NCI-H510A treated with DMSO at 0.1 percent for 48 hours (cell line): ENCODE measurements around the gene PATL1.
"Not testable (repeated sequence)": the region's sequence is repeated elsewhere in the genome, so short reads cannot be mapped to it uniquely, and the experiment has no call there.

Source experiments
- DNase-seq: peaks from one replicate; lab custom pipeline; 2025; lab: John Stamatoyannopoulos, UW

Gene PATL1, protein sequence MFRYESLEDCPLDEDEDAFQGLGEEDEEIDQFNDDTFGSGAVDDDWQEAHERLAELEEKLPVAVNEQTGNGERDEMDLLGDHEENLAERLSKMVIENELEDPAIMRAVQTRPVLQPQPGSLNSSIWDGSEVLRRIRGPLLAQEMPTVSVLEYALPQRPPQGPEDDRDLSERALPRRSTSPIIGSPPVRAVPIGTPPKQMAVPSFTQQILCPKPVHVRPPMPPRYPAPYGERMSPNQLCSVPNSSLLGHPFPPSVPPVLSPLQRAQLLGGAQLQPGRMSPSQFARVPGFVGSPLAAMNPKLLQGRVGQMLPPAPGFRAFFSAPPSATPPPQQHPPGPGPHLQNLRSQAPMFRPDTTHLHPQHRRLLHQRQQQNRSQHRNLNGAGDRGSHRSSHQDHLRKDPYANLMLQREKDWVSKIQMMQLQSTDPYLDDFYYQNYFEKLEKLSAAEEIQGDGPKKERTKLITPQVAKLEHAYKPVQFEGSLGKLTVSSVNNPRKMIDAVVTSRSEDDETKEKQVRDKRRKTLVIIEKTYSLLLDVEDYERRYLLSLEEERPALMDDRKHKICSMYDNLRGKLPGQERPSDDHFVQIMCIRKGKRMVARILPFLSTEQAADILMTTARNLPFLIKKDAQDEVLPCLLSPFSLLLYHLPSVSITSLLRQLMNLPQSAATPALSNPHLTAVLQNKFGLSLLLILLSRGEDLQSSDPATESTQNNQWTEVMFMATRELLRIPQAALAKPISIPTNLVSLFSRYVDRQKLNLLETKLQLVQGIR

DNA sequence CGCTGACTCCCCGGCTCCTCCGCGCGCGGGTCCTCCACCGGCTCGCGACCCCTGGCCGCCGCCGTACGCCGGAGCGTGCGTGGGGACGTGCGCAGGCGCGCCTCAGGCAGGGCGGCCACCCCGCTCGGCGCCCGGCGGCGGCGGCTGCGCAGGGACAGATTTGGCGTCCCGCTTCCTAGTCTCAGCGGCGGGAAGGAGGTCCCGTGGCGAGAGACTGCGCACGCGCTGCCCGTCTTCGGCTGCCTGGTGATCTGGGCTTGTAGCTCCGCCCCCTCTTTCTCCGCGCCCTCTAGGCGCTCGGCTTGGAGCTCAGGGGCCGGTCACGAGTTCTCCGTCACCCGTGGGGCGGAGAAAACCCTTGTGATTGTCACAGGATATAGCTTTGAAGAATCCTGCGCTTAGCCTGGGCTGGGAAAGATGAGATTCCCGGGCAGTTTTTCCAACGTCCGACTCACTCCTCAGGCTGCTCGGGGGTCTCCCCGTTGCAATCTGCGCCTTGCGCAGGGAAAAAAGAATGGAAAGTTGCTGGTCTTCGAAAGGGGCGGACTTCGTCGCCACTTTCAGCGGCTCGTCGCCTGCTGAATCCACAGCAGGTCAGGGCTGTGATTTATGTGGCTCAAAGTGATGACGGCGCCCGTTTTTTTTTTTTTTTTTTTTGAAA, at the start of gene PATL1:
Gene PATL1 (minus strand): TSS at position 88 of the 661 bp plus-strand sequence. CDS start 142 bp downstream, outside the sequence.
- peak; percentile 93 for DNase-seq

DNA sequence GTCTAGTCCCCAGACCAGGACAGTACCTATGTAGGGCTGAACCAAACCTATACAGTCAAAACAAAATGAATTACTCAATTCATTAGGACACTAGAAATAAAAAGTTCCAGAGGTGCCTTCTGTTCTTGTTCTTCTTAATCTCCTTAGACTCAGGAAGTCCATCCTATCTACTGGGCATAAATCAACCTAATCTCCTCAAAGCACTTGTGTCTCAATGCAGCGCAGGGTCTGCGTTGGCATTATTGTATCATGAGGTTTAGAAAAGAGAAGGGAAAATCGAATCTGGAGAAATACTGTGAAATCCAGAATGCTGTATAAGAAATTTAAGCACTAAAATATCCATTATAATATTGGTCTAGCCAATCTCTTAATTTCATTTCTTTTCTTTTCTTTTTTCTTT, 47.2 kb upstream of the PATL1 start:
- DNase-seq = no peak

DNA sequence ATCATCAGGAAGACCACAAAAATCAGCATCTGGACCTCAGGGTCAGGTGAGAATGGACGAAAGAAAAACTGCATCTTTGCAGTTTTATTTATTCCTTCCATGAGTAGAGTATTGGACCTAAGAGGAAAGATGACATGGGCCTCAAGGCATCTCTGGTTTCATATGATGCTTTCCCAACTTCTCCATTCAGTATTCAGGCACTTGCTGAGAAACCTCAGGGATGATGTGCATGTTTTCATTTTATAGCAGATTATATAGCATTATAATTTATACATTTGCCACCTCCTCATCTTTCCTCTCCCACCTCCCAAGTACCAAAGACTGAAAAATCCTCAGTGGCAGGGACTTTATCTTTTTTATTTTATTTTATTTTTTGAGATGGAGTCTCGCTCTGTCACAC, 44.9 kb upstream of the PATL1 start, which contains the start of gene OR10V1:
Gene OR10V1 (minus strand): TSS at position 101 of the 400 bp plus-strand sequence. CDS start 0 bp downstream, at position 101.
- DNase-seq = no peak

DNA sequence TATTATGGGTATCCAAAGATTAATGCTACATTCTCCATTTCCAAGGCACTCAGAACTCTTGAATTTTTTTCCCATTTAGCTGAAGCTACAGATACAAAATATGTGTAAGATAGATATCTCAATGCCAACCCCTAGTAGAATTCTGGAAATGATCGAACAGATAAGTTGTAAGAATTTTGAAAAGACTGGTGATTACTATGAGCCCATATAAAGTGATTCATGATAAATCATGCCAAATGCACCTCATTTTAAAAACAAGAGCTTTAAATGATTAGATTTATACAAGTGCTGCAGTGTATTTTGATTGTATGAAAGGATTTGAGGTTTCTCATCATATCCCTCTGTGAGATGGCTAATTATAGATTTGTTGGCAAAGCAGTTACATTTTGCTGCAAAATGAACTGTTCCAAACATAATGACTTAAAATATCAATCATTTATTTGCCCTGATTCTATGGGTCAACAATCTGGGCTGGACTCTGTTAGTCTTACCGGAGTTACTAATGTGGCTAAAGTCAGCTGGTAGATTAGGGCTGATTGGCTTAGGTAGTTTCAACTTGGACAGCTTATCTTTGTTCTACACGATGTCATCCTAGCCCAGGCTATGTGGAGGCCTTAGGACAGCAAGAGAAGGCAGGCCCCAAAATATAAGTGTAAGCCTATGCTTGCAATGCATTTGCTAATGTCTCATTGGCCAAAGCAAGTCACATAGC, 41.5 kb upstream of the PATL1 start:
- DNase-seq = no peak

DNA sequence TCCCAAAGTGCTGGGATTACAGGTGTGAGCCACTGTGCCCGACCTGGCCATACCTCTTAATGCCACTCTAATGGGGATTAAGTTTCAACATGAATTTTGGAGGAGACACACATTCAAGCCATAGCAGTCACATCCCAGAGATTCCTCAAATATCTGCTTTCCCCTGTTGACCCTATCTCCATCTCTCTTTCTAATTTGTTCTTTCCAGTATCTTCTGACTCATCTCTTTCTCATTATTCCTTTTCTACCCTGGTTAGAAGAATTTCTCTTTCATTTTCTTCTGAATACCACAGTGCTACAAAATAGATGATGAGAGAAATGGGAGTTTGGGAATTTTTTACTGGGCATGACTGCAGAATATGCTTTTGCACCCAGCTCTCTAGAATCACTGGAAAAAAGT, 39.7 kb upstream of the PATL1 start:
- DNase-seq = no peak

DNA sequence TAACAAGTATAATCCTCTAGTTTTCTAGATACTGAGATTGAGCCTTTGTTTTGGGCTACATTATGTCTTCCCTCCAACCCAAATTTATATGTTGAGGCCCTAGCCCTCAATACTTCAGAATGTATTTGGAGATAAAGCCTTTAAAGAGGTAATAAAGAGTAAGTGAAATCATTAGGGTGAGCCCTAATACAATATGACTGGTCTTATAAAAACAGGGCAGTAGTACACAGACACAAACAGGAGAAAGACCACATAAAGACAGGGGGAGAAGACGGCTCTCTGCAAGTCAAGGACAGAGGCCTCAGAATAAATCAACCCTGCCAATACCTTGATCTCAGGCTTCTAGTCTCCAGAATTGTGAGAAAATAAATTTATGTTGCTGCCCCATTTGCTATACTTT, 38.5 kb upstream of the PATL1 start:
- DNase-seq = no peak

DNA sequence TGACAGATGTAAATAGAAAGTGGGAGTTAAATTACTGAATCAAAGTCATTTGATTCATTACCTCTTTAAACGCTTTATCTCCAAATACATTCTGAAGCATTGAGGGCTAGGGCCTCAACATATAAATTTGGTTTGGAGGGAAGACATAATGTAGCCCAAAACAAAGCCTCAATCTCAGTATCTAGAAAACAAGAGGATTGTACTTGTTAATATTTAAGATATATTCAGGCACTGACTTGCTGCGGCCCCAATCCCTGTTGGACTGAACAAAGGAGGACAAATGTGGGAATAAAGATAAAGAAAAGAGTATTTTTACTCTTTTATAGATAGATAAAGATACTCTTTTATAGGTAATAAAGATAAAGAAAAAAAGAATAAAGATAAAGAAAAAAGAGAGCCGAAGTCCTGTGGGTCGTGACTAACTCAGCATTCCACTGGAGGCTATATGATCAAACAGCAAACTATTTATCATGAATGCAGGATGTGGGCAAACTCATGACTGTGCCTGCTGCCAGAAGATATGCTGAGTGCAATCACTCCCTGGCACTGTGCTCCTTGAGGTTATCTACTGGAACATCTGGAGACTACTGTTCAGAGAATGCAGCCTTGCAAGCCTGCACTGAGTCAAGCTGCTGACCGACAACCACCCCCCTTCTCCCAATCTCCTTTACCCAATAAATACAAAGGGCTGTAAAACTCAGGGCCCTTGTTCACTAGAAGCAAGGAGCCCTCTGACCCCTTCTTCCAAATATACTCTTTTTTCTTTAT, 37.9 kb upstream of the PATL1 start:
- no peak for DNase-seq

DNA sequence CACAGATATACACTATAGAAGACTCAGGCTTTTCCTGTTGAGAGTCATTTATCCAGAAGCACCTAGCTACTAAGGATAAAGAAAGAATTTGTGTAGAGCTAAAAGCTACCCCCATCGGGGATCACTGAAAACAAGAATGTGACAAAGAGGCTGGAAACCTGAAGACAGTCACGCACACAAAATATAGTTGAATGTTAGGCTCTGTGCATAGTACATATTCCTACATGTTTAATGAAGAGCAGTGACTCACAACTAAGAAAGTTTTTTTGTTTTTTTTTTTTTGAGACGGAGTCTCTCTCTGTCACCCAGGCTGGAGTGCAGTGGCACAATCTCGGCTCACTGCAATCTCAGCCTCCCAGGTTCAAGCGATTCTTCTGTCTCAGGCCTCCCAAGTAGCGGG, 36.5 kb upstream of the PATL1 start:
- DNase-seq = no peak

DNA sequence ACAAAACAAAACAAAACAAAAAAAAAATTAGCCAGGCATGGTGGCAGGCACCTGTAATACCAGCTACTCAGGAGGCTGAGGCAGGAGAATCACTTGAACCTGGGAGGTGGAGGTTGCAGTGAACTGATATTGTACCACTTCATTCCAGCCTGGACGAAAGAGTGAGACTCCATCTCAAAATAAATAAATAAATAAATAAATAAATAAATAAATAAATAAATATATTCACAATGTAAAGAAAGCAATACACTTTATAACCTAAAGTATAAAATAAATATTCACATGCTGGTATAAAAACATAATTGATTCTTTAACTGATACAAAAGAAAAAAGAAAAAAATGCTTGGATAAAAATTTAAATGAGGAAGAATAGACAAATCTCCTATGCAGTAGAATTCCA, 34.7 kb upstream of the PATL1 start:
- not testable (repeated sequence) for DNase-seq

DNA sequence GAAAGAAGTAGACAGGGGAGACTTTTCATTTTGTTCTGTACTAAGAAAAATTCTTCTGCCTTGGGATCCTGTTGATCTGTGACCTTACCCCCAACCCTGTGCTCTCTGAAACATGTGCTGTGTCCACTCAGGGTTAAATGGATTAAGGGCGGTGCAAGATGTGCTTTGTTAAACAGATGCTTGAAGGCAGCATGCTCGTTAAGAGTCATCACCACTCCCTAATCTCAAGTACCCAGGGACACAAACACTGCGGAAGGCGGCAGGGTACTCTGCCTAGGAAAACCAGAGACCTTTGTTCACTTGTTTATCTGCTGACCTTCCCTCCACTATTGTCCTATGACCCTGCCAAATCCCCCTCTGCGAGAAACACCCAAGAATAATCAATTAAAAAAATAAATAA, 31.3 kb upstream of the PATL1 start:
- not testable (repeated sequence) for DNase-seq

DNA sequence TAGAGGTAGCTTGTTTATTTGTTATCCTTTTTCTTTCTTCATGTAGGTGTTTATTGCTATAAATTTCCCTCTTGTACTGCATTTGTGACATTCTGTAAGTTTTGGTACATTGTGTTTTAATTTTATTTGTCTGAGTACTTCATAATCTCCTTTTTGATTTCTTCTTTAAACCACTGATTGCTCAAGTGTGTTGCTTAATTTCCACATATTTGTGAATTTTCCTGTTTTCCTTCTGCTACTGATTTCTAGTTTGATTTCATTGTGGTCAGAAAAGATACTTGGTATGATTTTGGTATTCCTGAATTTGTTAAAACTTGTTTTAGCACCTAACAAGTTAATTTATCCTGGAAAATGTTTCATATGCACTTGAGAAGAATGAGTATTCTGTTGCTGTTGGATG, 29.7 kb upstream of the PATL1 start:
- DNase-seq = no peak

DNA sequence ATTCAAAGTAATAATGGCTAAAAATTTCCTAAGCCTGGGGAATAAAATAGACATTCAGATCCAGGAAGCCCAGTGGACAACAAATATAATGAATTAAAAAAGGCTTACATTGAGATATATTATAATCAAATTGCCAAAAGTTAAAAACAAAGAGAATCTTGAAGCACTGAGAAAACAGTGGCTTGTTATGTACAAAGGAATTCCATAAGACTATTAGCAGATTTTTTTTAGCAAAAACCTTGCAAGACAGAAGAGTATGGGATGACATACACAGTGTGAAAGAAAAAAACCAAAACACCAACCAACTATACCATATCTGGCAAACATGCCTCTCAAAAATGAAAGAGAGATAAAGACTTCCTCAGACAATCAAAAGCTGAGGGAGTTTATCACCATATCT, 24.1 kb upstream of the PATL1 start:
- DNase-seq = no peak

DNA sequence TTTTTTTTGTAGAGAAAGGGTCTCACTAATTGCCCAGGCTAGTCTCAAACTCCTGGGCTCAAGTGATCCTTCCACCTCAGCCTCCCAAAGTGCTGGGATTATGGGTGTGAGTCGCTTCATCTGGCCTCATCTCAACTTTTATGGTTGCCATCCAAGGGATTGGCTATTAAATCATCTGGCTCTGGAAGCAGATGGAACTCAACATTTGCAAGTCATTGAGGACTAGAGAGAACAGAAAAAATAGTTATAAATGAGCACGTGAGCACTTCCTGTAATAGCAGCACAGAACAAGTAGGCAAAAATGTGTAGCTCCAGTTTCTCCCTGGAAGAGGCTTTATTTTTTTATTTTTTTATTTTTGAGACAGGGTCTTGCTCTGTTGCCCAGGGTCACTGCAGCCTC, 22.3 kb upstream of the PATL1 start:
- DNase-seq = no peak

DNA sequence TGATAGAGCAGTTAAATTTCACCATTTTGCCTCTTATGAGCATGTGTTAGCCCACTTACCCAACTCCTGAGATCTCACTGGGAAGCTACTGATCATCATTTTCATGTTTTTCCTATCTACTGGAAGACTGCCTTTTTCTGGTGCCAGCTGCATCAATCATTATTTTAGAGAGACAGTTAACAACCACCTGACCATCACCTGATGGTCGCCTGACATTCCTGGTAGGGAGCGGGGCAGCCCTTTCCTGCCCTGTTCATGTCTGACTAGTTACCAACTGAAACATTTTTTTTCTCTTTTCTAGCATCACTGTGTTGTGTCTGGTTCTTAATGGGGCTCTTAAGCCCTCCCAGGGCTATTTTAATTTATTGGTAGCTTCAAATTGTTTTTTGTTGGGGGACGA, 20.2 kb upstream of the PATL1 start:
- DNase-seq = no peak

DNA sequence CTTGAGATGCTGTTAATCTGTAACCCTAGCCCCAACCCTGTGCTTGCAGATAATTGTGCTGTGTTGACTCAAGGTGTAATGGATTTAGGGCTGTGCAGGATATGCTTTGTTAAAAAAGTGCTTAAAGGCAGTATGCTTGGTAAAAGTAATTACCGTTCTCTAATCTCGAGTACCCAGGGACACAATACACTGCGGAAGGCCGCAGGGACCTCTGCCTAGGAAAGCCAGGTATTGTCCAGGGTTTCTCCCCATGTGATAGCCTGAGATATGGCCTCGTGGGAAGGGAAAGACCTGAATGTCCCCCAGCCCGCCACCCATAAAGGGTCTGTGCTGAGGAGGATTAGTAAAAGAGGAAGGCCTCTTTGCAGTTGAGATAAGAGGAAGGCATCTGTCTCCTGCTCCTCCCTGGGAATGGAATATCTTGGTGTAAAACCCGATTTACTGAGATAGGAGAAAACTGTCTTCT, 12.5 kb upstream of the PATL1 start:
- DNase-seq = not testable (repeated sequence)

DNA sequence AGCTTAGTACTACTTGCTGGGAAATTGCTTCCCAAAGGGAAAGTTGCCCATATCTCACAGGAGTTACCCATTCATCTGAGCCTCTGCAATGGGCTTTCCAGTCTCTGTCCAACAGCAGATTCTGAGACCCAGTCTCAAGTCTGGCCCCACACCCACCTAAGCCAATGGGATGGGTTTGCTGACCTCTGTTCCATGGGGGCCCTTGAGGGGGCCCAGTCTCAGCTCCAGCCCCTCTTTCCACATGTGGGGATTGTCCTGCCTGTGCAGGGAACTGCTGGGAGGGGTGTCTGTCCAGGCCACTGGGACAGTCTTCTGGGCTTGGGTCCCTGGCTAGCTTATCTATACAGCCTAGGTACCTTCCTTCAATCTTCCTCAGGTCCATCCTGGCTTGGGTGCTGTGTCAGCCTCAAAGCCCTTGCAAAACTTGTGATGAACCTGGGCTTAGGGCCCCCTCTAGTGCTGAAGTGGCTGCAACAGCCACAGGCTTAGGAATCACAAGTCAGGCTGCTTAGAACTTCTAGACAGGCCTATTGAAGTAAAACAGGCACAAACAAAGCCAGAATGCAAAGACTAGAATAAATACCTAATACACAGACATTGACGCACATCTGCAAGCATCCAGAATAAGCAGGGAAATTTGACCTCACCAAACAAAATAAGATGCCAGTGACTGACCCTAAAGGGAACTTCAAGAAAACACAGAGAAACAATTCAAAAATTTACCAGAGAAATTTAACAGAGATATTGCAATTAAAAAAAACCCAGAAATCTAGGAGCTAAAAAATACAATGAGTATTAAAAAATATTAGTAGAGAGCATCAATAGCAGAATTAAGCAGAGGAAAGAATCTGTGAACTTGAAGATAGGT, 11.7 kb upstream of the PATL1 start:
- peak; percentile 39 for DNase-seq

DNA sequence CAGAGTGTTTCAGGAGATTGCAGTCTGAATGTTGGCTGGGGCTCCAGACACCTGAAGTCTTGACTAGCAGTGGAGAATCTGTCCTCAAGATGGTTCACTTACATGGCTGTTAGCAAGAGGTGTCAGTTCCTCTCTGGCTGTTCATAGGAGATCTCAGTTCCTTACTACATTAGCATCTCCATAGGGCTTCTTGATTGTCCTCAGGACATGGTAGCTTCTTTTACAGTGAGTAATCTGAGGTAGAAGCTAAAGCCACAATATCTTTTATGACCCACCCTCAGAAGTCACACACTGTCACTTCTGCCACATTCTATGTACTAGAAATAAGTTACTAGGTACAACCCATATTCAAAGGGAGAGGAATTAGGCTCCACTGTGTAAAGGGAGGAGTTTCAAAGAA, 10.5 kb upstream of the PATL1 start:
- DNase-seq = no peak

DNA sequence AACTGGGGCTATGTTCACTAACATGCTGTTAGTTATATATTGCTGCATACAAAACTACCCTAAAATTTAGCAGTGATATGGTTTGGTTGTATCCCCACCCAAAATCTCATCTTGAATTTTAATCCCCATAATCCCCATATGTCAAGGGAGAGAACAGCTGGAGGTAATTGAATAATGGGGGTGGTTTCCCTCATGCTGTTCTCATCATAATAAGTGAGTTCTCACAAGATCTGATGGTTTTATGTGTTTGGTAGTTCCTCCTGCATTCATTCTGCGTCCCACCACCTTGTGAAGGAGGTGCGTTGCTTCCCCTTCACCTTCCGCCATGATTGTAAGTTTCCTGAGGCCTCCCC, 10.0 kb upstream of the PATL1 start:
- no peak for DNase-seq

DNA sequence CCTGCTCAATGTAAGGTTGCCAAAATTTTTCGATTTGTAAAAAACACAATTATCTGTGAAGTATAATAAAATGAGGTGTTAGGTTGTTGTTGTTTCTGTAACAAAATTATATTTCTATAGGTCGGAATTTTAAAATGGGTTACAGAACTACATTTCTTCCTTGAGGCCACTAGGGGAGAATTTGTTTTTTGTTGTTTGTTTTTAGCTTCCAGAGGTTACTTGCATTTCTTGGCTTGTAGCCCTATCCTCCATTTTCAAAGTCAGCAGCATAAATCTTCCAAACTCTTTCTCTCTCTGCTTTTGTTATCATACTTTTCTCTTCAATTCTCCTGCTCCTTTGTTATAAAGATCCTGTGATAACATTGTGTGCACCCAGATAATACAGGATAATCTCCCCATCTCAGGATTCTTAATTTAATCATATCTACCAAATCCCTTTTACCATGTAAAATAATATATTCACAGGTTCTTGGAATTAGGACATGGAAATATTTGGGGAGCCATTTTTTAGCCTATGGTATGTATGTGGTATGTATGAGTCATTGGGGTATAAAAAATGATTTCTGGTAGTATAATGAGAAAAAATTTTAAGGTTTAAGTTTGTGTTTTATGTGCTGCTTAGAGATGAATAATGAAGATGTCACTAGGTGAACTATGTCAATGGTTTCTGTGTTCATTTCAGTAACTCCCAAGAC, 9.4 kb upstream of the PATL1 start:
- no peak for DNase-seq

DNA sequence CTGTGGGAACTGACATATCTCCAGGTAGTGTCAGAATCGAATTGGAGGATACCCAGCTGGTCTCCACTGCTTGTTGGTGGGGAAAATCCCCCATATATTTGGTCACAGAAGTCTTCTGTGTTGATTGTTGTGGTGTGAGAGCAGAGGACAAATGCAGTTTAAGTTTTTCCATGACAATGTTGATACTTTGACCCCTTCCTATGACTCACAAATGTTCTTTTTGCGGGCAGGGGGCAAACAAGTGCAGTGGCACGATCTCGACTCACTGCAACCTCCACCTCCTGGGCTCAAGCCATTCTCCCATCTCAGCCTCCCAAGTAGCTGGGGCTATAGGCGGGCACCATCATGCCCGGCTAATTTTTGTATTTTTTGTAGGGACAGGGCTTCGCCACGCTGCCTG, 7.4 kb upstream of the PATL1 start:
- no peak for DNase-seq
